H1 (cell line): ENCODE results near the gene ASPG. TPM values are rescaled to one million over a fixed set of nuclear protein-coding genes. Genes with fewer than 3 reads are reported as not detected.

ENCODE experiments used
- CTCF ChIA-PET: fragments of 300-600 bp; sonication (Branson Sonifier 250); formaldehyde crosslinking; loops from one replicate; lab custom pipeline; 2021; ENCODE audit not compliant: partially characterized antibody; lab: Charles Lee
- POLR2A ChIA-PET: fragments of 300-600 bp; sonication (Branson Sonifier 250); formaldehyde crosslinking; loops from one replicate; lab custom pipeline; 2021; ENCODE audit warnings: inconsistent platforms; ENCODE audit not compliant: partially characterized antibody; lab: Charles Lee
- DNase-seq, 2 experiments: peaks; one replicate each; pipeline versions ENCODE4 v3.0.0 to v3.0.0-alpha.2; 2010 to 2022; ENCODE audit warnings: low spot score in 2 of 2, low read depth in 1 of 2, mixed read lengths in 1 of 2
- FAIRE-seq: peaks from 2 replicates; lab custom pipeline; 2011; peaks lifted over from hg19 to GRCh38; lab: Jason Lieb, UNC
- H2AFZ ChIP-seq: 2 replicates; pipeline ENCODE4 v1.8.1; 2012; ENCODE audit warnings: low read length, inconsistent platforms
- H2AK5ac ChIP-seq: 2 replicates; pipeline ENCODE4 v1.6.1; 2013; ENCODE audit warnings: low read depth, low read length
- H2BK120ac ChIP-seq: replicated peaks from 2 replicates; pipeline ENCODE3; 2013; ENCODE audit warnings: low read depth, low read length, inconsistent platforms
- H2BK12ac ChIP-seq: 2 replicates; pipeline ENCODE4 v1.6.1; 2013; ENCODE audit warnings: low read depth, low read length
- H2BK15ac ChIP-seq: 2 replicates; pipeline ENCODE4 v1.6.1; 2013; ENCODE audit warnings: low read length
- H2BK20ac ChIP-seq: 2 replicates; pipeline ENCODE4 v1.6.1; 2013; ENCODE audit warnings: low read length
- H2BK5ac ChIP-seq: 2 replicates; pipeline ENCODE4 v1.6.1; 2013; ENCODE audit warnings: low read depth, low read length
- H3K14ac ChIP-seq: 2 replicates; pipeline ENCODE4 v1.6.1; 2013; ENCODE audit warnings: inconsistent platforms; ENCODE audit not compliant: insufficient read length
- H3K18ac ChIP-seq: 2 replicates; pipeline ENCODE4 v1.6.1; 2013; ENCODE audit warnings: low read length; ENCODE audit errors: extremely low read depth
- H3K23ac ChIP-seq: 2 replicates; pipeline ENCODE4 v1.6.1; 2013; ENCODE audit warnings: inconsistent platforms; ENCODE audit not compliant: insufficient read length
- H3K23me2 ChIP-seq: 2 replicates; pipeline ENCODE4 v1.6.1; 2013; ENCODE audit warnings: low read depth, low read length
- H3K27ac ChIP-seq: 2 replicates; pipeline ENCODE4 v1.6.1; 2011; ENCODE audit warnings: low read depth, low read length, inconsistent platforms
- H3K27me3 ChIP-seq, 4 experiments: replicated peaks in 1 of 4; 1 replicate in 1 of 4; 2 replicates in 3 of 4; pipeline versions ENCODE4 v1.6.1 to v1.8.1; 2011 to 2013; ENCODE audit warnings: low read length in 3 of 4, mild to moderate bottlenecking in 3 of 4, inconsistent platforms in 2 of 4, mixed read lengths in 2 of 4, moderate library complexity in 1 of 4; ENCODE audit not compliant: control insufficient read depth in 3 of 4, insufficient read depth in 3 of 4; ENCODE audit errors: extremely low read depth in 1 of 4
- H3K36me3 ChIP-seq, 4 experiments: 2 replicates each; pipeline versions ENCODE4 v1.6.1 to v1.8.1; 2011 to 2013; ENCODE audit warnings: mild to moderate bottlenecking in 4 of 4, low read length in 3 of 4, moderate library complexity in 2 of 4, control low read depth in 1 of 4, inconsistent platforms in 1 of 4; ENCODE audit not compliant: insufficient read depth in 4 of 4, control insufficient read depth in 2 of 4
- H3K4ac ChIP-seq: replicated peaks from 2 replicates; pipeline ENCODE3; 2013; ENCODE audit warnings: low read length, low read depth, mixed read lengths, inconsistent platforms; ENCODE audit not compliant: insufficient read length
- H3K4me1 ChIP-seq, 4 experiments: replicated peaks in 1 of 4; 1 replicate in 1 of 4; 2 replicates in 3 of 4; pipeline versions ENCODE4 v1.6.1 to v1.8.1; 2011 to 2013; ENCODE audit warnings: low read length in 3 of 4, inconsistent platforms in 2 of 4, mixed read lengths in 1 of 4; ENCODE audit not compliant: insufficient read depth in 4 of 4, control insufficient read depth in 3 of 4
- H3K4me2 ChIP-seq, 2 experiments: 2 replicates each; pipeline versions ENCODE4 v1.6.1 to v1.8.1; 2011 to 2013; ENCODE audit warnings: low read depth in 2 of 2, low read length in 2 of 2, control low read depth in 1 of 2, inconsistent platforms in 1 of 2, mild to moderate bottlenecking in 1 of 2; ENCODE audit not compliant: insufficient read depth in 1 of 2
- H3K4me3 ChIP-seq, 4 experiments: fragments of 200-600, 300-600 bp in 1 of 4; sonication (generic), shearing (Covaris generic), sonication (Bioruptor Twin) in 1 of 4; 2 replicates each; pipeline versions ENCODE4 v1.5.1 to v1.8.1; 2011 to 2016; ENCODE audit warnings: low read length in 4 of 4, low read depth in 3 of 4, control low read depth in 2 of 4, inconsistent platforms in 2 of 4, mild to moderate bottlenecking in 2 of 4, mixed read lengths in 1 of 4, moderate library complexity in 1 of 4; ENCODE audit not compliant: insufficient read depth in 2 of 4; ENCODE audit errors: extremely low read depth in 1 of 4
- H3K56ac ChIP-seq: replicated peaks from 2 replicates; pipeline ENCODE3; 2013; ENCODE audit warnings: low read depth, mild to moderate bottlenecking, mixed read lengths, low read length, inconsistent platforms; ENCODE audit not compliant: insufficient read length
- H3K79me1 ChIP-seq: 2 replicates; pipeline ENCODE4 v1.6.1; 2013; ENCODE audit warnings: low read depth, low read length, control low read depth
- H3K79me2 ChIP-seq, 2 experiments: 2 replicates each; pipeline versions ENCODE4 v1.6.1 to v1.8.1; 2012 to 2013; ENCODE audit warnings: low read length in 2 of 2, mild to moderate bottlenecking in 2 of 2, inconsistent platforms in 1 of 2; ENCODE audit not compliant: insufficient read depth in 2 of 2, control insufficient read depth in 1 of 2
- H3K9ac ChIP-seq, 4 experiments: replicated peaks in 1 of 4; 1 replicate in 1 of 4; 2 replicates in 3 of 4; pipeline versions ENCODE4 v1.6.1 to v1.8.1; 2011 to 2013; ENCODE audit warnings: low read depth in 3 of 4, low read length in 3 of 4, control low read depth in 2 of 4, mild to moderate bottlenecking in 2 of 4, moderate library complexity in 2 of 4, inconsistent platforms in 1 of 4; ENCODE audit errors: extremely low read depth in 1 of 4
- H3K9me3 ChIP-seq, 2 experiments: 2 replicates each; pipeline versions ENCODE4 v1.6.1 to v1.8.1; 2012 to 2013; ENCODE audit warnings: mild to moderate bottlenecking in 2 of 2, moderate library complexity in 2 of 2, control low read depth in 1 of 2, inconsistent platforms in 1 of 2, low read depth in 1 of 2, low read length in 1 of 2, mixed read lengths in 1 of 2; ENCODE audit not compliant: insufficient read depth in 2 of 2
- H4K20me1 ChIP-seq, 2 experiments: replicated peaks in 1 of 2; 2 replicates each; pipeline versions ENCODE3 to v1.8.1; 2011 to 2013; ENCODE audit warnings: inconsistent platforms in 2 of 2, low read length in 2 of 2, mild to moderate bottlenecking in 1 of 2; ENCODE audit not compliant: insufficient read depth in 2 of 2, control insufficient read depth in 1 of 2
- H4K5ac ChIP-seq: 2 replicates; pipeline ENCODE4 v1.6.1; 2013; ENCODE audit warnings: low read length, low read depth, mixed read lengths, inconsistent platforms; ENCODE audit not compliant: insufficient read length
- H4K8ac ChIP-seq: 2 replicates; pipeline ENCODE4 v1.8.0; 2013; ENCODE audit warnings: mild to moderate bottlenecking, moderate library complexity, low read length, inconsistent platforms; ENCODE audit not compliant: insufficient read depth; ENCODE audit errors: extremely low read depth
- H4K91ac ChIP-seq: replicated peaks from 2 replicates; pipeline ENCODE3; 2013; ENCODE audit warnings: low read length, mixed read lengths, inconsistent platforms; ENCODE audit not compliant: insufficient read length
- CHD2 ChIP-seq: IDR thresholded peaks from 2 replicates; pipeline ENCODE4 v1.6.1; 2012; ENCODE audit warnings: low read length, improper control_type of control experiment
- FOSL1 ChIP-seq: IDR thresholded peaks from 2 replicates; pipeline ENCODE4 v1.6.1; 2011; ENCODE audit warnings: mild to moderate bottlenecking, low read depth, low read length, moderate library complexity; ENCODE audit not compliant: insufficient read depth
- MAX ChIP-seq: IDR thresholded peaks from 2 replicates; pipeline ENCODE4 v1.6.1; 2012; ENCODE audit warnings: inconsistent platforms
- POU5F1 ChIP-seq: IDR thresholded peaks from 2 replicates; pipeline ENCODE4 v1.6.1; 2011; ENCODE audit warnings: low read depth, mild to moderate bottlenecking, low read length, moderate library complexity
- RNF2 ChIP-seq: fragments of 200-900, 300-1000 bp; sonication (generic); IDR thresholded peaks from 2 replicates; pipeline ENCODE4 v1.7.1; 2016; ENCODE audit warnings: borderline replicate concordance, low read depth, mild to moderate bottlenecking, antibody characterized with exemption, low read length; ENCODE audit not compliant: poor library complexity, severe bottlenecking; ENCODE audit errors: missing control alignments
- SIX5 ChIP-seq: IDR thresholded peaks from 2 replicates; pipeline ENCODE4 v1.6.1; 2011; ENCODE audit warnings: mild to moderate bottlenecking, low read depth, low read length
- TBP ChIP-seq: IDR thresholded peaks from 2 replicates; pipeline ENCODE4 v1.6.1; 2011; ENCODE audit warnings: low read depth, low read length, improper control_type of control experiment
- TEAD4 ChIP-seq: IDR thresholded peaks from 2 replicates; pipeline ENCODE4 v1.6.1; 2012; ENCODE audit warnings: low read depth, low read length, inconsistent platforms, mixed read lengths
- WGBS, 2 experiments: shearing (Covaris generic) in 1 of 2; methylation state at CpG; one replicate each; pipeline versions ENCODE4 v1.1.6 to v1.1.7; 2013 to 2015; ENCODE audit warnings: low lambda C conversion rate in 2 of 2, mixed read lengths in 2 of 2, inconsistent platforms in 1 of 2, low coverage in 1 of 2, missing lambda C conversion rate in 1 of 2; ENCODE audit not compliant: insufficient replicate concordance in 2 of 2, insufficient coverage in 1 of 2, insufficient read length in 1 of 2; ENCODE audit errors: extremely low coverage in 1 of 2, missing lambda C conversion rate in 1 of 2; 5-methylcytosine and 5-hydroxymethylcytosine counted together
- polyA plus RNA-seq, 7 experiments: library from polyadenylated mRNA; depleted of rRNA in 3 of 7; stranded (reverse) in 5 of 7; unstranded in 2 of 7; fragments of >200 nt in 5 of 7; fragments of 200-250 nt in 2 of 7; gene quantifications; 1 replicate in 5 of 7; 2 replicates in 1 of 7; 4 replicates in 1 of 7; pipeline versions ENCODE4 v1.2.1 to v1.2.3, GENCODE V29; 2011 to 2013; ENCODE audit warnings: missing spikeins in 2 of 7, mixed read lengths in 2 of 7
- total RNA-seq: library from RNA; stranded (reverse); fragmentation: NEBNext Ultra II Directional; extraction: Animal tissue kit (Norgen Biotek cat#: 25700); gene quantifications from 2 replicates; pipeline ENCODE4 v1.2.1, GENCODE V29; 2021
- TF ChIP-seq, protein P1 (sequence below): IDR thresholded peaks from 2 replicates; pipeline ENCODE4 v1.6.1; 2012; ENCODE audit warnings: low read length, inconsistent platforms
- TF ChIP-seq, protein P2 (sequence below): IDR thresholded peaks from 2 replicates; pipeline ENCODE4 v1.6.1; 2012; ENCODE audit warnings: inconsistent platforms

ASPG gene
- total and polyA plus RNA-seq, 2 of the 8 experiments (the other 6 are each of a cell fraction or from before 2014, with no cell fraction given), result 0.34 to 0.59 TPM

- no peak overlapping the region for H2BK5ac ChIP-seq
- WGBS, 2 experiments, result 86% methylated on average over 11 of the region's 11 CpGs; no CpG with 5 or more reads in 1 of the 2 experiments
- no peak overlapping the region for H2BK20ac ChIP-seq
- peaks cover 17 to 39% (median 29%) of the 10 kb centered on the region in 4 experiments for H3K27me3 ChIP-seq
- no peak overlapping the region for H3K14ac ChIP-seq
- H2AK5ac ChIP-seq, result no peak overlapping the region
- no peak for DNase-seq
- H3K4me2 ChIP-seq, result no peak overlapping the region
- H3K4me1 ChIP-seq, result peaks cover 0 to 13% (median 4%) of the 10 kb centered on the region in 4 experiments; a peak in 5 of 7 replicates
- H4K91ac ChIP-seq, result no peak overlapping the region
- H3K27ac ChIP-seq, result no peak overlapping the region
- no peak overlapping the region for H2BK15ac ChIP-seq
- no peaks in the 10 kb centered on the region for H3K79me1 ChIP-seq
- H3K9me3 ChIP-seq, result no peaks in the 10 kb centered on the region
- H3K9ac ChIP-seq, result no peak overlapping the region
- FAIRE-seq, result no peak
- H4K8ac ChIP-seq, result no peak overlapping the region
- H3K23ac ChIP-seq, result no peak overlapping the region
- POLR2A ChIA-PET, result no interaction called here
- no peaks in the 10 kb centered on the region; a peak in 1 of 8 replicates for H3K36me3 ChIP-seq
- no peak overlapping the region for H2BK12ac ChIP-seq
- H3K4ac ChIP-seq, result no peak overlapping the region
- no peak overlapping the region for H3K56ac ChIP-seq
- no peak overlapping the region for H2AFZ ChIP-seq
- no peaks in the 10 kb centered on the region for H3K79me2 ChIP-seq
- peaks cover 12% of the 10 kb centered on the region; the same call in 1 of the 2 replicates for H3K23me2 ChIP-seq
- no peak overlapping the region for H4K5ac ChIP-seq
- peaks cover 0 to 4% of the 10 kb centered on the region in 2 experiments for H4K20me1 ChIP-seq
- CTCF ChIA-PET, result interaction anchor here (0.6 to 2.6 kb wide), 6 partner anchors 10 to 37 kb away, joined by 3 to 8 read pairs (median 4); no protein-coding TSS in a partner anchor
- H3K18ac ChIP-seq, result no peak overlapping the region
- H3K4me3 ChIP-seq, result no peak overlapping the region
- H2BK120ac ChIP-seq, result no peak overlapping the region
- no peak for TF ChIP-seq FOSL1
- no peak for TF ChIP-seq TBP
- no peak for TF ChIP-seq MAX
- no peak for TF ChIP-seq CHD2
- TF ChIP-seq SIX5, result no peak
- TF ChIP-seq RNF2, result no peak
- TF ChIP-seq POU5F1, result no peak
- TF ChIP-seq, protein P1, sequence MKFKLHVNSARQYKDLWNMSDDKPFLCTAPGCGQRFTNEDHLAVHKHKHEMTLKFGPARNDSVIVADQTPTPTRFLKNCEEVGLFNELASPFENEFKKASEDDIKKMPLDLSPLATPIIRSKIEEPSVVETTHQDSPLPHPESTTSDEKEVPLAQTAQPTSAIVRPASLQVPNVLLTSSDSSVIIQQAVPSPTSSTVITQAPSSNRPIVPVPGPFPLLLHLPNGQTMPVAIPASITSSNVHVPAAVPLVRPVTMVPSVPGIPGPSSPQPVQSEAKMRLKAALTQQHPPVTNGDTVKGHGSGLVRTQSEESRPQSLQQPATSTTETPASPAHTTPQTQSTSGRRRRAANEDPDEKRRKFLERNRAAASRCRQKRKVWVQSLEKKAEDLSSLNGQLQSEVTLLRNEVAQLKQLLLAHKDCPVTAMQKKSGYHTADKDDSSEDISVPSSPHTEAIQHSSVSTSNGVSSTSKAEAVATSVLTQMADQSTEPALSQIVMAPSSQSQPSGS, result no peak
- TF ChIP-seq, protein P2, sequence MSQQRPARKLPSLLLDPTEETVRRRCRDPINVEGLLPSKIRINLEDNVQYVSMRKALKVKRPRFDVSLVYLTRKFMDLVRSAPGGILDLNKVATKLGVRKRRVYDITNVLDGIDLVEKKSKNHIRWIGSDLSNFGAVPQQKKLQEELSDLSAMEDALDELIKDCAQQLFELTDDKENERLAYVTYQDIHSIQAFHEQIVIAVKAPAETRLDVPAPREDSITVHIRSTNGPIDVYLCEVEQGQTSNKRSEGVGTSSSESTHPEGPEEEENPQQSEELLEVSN, result no peak
- TF ChIP-seq TEAD4, result no peak
These were observed 29.7 kb downstream of the ASPG start for GRCh38 chr14:104115131-104115600.
